Measurements from ENCODE around the gene ZGLP1. TPM values are rescaled to one million over a fixed set of nuclear protein-coding genes. Genes with fewer than 3 reads are reported as not detected.

The ZGLP1 gene
- polyA plus RNA-seq, 3 donors: 5.8 to 10.2 (median 7.5) TPM

- no peak for DNase-seq
Observed at GRCh38 chr19:10295847-10296591, 13.6 kb downstream of the ZGLP1 start.

GRCh38 chr19:10295305-10295846 lies 14.2 kb downstream of the ZGLP1 start:
- DNase-seq: no peak

GRCh38 chr19:10294368-10294697 lies 15.3 kb downstream of the ZGLP1 start:
- DNase-seq: no peak

- no peak for DNase-seq
Observed at GRCh38 chr19:10293637-10294367, 15.8 kb downstream of the ZGLP1 start.

GRCh38 chr19:10292789-10293636 lies 16.6 kb downstream of the ZGLP1 start:
- DNase-seq: no peak

- DNase-seq: no peak
Observed at GRCh38 chr19:10292206-10292788, 17.3 kb downstream of the ZGLP1 start.

- DNase-seq: no peak
Observed at GRCh38 chr19:10291554-10292205, 17.9 kb downstream of the ZGLP1 start.

- no peak for DNase-seq
Observed at GRCh38 chr19:10290876-10291553, 18.6 kb downstream of the ZGLP1 start.

- DNase-seq: no peak
Observed at GRCh38 chr19:10290357-10290875, 19.2 kb downstream of the ZGLP1 start.

- DNase-seq: no peak
Observed at GRCh38 chr19:10289836-10290356, 19.7 kb downstream of the ZGLP1 start, which contains the start of gene ICAM5. ICAM5 (plus strand) TSS chr19:10289952; CDS start chr19:10290044, 92 bp downstream.

- no peak for DNase-seq
Observed at GRCh38 chr19:10289167-10289835, 20.3 kb downstream of the ZGLP1 start.

GRCh38 chr19:10288662-10289166 lies 20.9 kb downstream of the ZGLP1 start:
- no peak for DNase-seq

- peak; percentile 89 for DNase-seq
Observed at GRCh38 chr19:10286803-10287737, 22.5 kb downstream of the ZGLP1 start, which contains the start of gene ICAM4. ICAM4 (plus strand) TSS chr19:10286955; CDS start chr19:10287013, 58 bp downstream.

GRCh38 chr19:10285393-10285792 lies 24.2 kb downstream of the ZGLP1 start:
- no peak for DNase-seq

GRCh38 chr19:10284960-10285278 lies 24.7 kb downstream of the ZGLP1 start:
- DNase-seq: no peak

GRCh38 chr19:10284065-10284959 lies 25.3 kb downstream of the ZGLP1 start:
- no peak for DNase-seq

All from renal pelvis (tissue), 4 donors.